TTC549 (cell line): ENCODE measurements around the gene ESPN.

Source experiments
- FAIRE-seq: peaks from 2 replicates; lab custom pipeline; 2012; peaks lifted over from hg19 to GRCh38; lab: Jason Lieb, UNC

ESPN gene

DNA sequence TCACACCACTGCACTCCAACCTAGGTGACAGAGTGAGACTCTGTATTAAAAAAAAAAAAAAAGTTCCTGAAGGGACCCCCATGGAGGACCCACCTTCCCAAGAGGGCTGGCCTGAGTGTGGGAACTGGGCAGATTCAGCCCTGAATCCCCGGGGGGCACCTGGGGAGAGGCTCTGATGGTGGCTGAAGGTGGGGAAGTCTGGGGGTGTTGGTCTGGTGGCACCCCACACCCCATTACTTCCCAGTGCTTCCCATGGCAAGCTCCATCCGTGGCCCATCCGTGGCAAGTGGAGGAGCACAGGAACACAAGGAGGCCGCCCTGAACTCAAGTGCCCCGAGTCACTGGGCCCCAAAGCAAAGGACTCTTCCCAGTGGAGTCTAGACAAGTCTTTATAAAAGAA lies 42.2 kb downstream of the ESPN start:
- FAIRE-seq, result no peak

DNA sequence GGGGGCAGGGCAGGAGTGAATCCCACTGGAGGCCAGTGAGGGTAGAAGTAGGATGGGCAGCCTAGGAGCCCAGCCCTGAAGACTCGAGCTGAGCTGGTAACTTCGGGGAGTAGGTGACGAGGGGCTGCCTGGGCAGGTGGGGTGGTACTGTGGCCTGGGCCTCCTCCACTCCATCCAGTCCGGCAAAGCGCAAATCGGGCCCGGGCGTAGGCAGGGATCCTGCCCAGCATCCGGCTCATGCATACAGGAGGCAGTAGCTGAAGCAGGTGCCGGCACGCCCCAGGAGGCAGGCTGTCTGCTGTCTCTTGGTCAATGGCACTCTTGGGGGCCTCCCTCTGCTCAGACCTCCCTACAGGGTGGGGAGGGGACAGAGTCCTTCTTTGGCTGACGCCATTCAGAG lies 42.6 kb downstream of the ESPN start:
- no peak for FAIRE-seq

DNA sequence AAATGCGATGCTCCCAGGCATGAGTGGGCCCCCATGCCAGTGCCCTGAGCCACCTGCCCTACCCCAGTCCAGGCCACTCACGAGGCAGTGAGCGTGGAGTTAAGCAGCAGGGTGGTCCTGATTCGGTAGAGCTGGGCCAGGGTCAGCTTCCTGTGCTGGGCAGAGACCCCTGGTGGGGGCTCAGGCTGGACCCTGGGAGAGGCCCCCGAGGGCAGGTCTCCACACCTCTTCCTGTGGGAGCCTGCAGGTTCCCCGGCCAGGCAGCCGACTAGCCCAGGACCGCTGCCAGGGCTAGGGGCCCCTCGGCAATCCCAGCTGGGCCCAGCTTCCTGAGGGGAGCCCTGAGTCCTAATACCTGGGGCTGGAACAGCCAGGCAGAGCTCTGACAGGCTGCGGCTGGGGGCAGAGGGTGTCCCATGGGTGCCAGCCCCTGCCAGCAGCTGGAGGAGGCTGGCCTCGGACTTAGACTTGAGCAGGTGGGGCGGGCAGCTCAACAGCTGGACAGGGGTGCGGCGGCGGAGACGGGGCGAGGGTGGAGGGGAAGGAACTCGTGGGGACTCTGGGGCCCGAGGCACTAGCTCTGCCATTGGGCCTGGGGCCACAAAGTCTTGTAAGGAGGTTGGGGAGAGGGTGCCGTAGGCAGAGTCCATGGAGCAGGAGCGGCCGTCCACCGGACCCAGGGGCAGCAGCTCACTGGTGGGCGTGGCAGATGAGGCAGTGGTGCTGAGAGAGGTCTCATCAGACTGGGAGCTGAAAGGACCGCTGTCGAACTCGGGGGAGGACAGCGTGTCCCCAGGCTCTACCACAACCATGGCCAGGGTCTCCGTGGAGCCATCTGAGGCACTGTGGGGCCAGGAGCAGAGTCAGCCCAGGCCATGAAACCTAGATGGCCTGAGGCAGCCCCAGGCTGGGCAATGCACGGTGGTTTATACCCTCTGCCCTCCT lies 43.4 kb downstream of the ESPN start:
- no peak for FAIRE-seq

- FAIRE-seq, result no peak
Observed at GRCh38 chr1:6468729-6469461, 44.3 kb downstream of the ESPN start.

GRCh38 chr1:6470132-6471085 lies 45.8 kb downstream of the ESPN start:
- no peak for FAIRE-seq

- no peak for FAIRE-seq
Observed at GRCh38 chr1:6471086-6471969, 46.8 kb downstream of the ESPN start.

DNA sequence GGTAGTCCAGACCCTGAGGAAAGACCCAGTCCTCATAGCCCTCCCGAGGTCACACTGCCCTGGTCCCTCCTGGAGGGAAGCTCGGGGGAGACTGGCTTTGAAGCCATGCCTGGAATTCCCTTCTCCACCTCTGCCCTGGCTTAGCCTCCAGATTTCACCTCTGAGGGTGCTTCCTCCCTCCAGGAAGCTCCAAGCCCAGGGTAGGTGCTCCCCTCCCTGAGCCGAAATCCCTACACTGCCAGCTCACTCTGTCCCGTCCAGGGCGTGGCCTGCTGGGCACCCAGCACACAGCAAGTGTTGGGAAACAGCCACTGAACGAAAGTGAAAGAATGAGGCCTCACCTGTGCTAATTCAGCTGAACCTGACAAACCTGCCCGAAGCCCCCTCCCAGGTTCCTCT lies 47.4 kb downstream of the ESPN start:
- FAIRE-seq, result no peak

DNA sequence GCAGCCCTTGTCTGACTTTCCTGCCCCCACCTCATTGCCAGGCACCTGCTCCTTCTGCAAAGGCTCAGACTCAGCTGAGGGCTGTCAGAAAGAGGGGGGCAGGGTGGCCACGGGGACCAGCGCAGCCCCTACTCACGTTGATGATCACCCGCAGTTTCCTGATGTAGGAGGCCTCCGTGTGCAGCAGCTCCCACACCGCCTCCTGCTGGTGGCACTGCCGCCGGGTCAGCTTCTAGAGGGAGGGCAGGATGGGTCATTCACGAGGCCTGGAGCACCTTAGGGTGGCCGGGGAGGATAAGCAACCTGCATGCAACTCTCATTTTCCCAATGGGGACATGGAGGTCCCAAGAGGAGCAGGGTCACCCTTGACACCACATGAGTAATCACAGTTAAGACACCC lies 47.8 kb downstream of the ESPN start:
- no peak for FAIRE-seq

GRCh38 chr1:6473156-6473555 lies 48.6 kb downstream of the ESPN start:
- FAIRE-seq, result no peak

- no peak for FAIRE-seq
Observed at GRCh38 chr1:6473974-6474814, 49.6 kb downstream of the ESPN start.

DNA sequence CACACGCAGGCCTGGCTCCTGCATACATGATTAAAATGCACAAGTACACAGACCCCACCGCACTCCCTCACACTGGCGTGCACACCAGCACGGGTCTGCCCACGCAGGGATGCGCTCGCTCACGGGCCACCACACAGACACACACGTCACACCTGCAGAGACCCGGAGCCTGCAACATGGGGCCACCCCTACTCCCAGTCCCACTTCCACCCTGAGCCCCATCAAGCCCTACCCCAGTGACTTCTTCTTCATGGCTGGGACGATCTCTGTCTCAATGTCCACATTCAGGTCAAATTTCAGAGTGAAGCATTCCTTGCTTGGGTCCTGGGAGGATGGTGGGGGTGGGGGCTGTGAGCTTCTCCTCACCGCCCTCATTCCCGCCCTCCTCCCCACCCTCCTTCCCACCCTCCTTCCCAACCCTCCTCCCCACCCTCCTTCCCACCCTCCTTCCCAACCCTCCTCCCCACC lies 50.3 kb downstream of the ESPN start:
- FAIRE-seq, result no peak

GRCh38 chr1:6475381-6476133 lies 51.0 kb downstream of the ESPN start:
- no peak for FAIRE-seq

- no peak for FAIRE-seq
Observed at GRCh38 chr1:6476483-6476882, 51.9 kb downstream of the ESPN start.

GRCh38 chr1:6477039-6477820 lies 52.7 kb downstream of the ESPN start:
- no peak for FAIRE-seq

GRCh38 chr1:6481820-6482219 lies 57.2 kb downstream of the ESPN start:
- FAIRE-seq, result no peak

DNA sequence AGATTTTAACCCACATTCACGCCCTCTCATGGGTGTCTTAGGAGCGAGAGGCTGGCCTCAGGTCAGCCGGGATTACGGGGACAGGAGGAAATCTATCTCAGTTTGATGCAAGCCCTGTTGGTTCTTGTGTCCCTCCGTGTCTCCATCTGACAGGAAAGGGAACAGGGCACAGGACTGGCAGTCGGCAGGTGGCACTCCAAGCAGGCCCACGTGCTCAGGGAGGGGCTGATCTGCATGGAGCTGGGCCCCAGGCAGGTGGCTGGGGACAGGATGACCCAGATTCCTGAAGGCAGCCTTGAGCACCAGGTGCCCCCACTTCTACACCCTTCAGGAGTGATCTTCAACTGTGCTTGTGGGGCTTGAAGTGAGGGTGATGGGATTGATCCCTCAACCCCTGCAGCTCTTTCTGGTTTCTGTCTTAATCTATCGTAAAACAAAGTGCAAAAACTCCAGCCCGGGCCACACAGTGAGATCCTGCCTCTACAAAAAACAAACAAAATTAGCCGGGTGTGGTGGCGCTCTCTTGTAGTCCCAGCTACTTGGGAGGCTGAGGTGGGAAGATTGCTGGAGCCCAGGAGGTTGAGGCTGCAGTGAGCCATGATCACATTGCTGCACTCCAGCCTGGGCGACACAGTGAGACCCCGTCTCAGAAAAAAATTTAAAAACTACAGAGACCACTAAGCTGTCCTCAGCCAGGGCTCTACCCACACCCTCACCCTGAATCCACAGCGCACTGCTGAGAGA lies 58.6 kb downstream of the ESPN start:
- FAIRE-seq, result no peak

DNA sequence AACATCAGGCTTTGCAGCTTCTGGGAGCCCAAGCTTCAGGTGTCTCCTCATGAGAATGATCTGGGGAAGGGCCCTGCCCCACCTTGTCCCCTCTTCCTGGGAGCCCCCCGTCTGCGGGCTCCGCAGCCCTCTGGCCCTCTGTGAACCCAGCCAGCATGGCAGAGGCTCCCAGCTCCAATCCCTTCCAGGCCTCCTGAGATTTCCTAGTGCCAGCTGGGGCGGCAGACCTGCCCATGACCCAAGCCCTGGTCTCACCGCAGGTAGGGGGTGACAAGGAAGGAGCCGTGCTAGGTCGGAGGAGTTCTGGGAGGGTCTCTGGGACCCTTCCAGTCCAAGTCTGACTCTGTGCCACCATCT lies 59.2 kb downstream of the ESPN start:
- FAIRE-seq, result no peak

GRCh38 chr1:6484826-6485167 lies 60.2 kb downstream of the ESPN start:
- no peak for FAIRE-seq
